B cell (primary cell): ENCODE measurements around the gene PRUNE2.

Experiments used
- CTCF ChIP-seq: fragments of 200-600 bp; IDR thresholded peaks from one replicate; pipeline ENCODE4 v1.8.0; 2022; ENCODE audit warnings: antibody characterized with exemption, mild to moderate bottlenecking
- EZH2 ChIP-seq: IDR thresholded peaks from 2 replicates; pipeline ENCODE4 v1.6.1; 2012; ENCODE audit warnings: borderline replicate concordance, low read depth, mild to moderate bottlenecking, moderate library complexity, low read length; ENCODE audit not compliant: insufficient read depth, poor library complexity, severe bottlenecking

GRCh38 chr9:76575761-76576160, 330.2 kb downstream of the PRUNE2 start:
- TF ChIP-seq EZH2 (no peak), CTCF (no peak)
